ENCODE data around the gene CALHM1. TPM values are rescaled to one million over a fixed set of nuclear protein-coding genes. Genes with fewer than 3 reads are reported as not detected.
"Not testable (repeated sequence)": the region's sequence is repeated elsewhere in the genome, so short reads cannot be mapped to it uniquely, and the experiment has no call there.

CALHM1 gene
- total RNA-seq, 1 donor from 2014 or later: not detected

DNA sequence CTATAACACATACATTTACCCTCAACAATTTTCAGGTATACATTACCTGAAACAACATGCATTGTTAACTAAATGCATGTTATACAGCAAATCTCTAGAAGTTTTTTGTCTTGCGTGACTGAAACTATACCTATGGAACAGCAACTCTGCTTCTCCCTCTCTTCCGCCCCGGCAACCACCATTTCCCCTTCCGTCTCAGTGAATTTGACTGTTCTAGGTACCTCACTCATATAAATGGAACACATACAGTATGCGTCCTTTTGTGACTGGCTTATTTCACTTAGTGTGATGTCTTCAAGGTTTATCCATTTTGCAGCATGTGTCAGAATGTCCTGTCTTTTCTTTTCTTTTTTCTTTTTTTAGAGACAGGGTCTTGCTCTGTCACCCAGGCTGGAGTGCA is 29.1 kb downstream of the CALHM1 start:
- intact Hi-C loops (cut with micrococcal nuclease): no loop called here
- DNase-seq (ENCODE audit: low spot score): peak; percentile 19
- Mint-ChIP-seq H3K9me3 (no peaks in the 10 kb centered on the region), H3K36me3 (ENCODE audit: low read depth) (peaks cover 60% of the 10 kb centered on the region), H3K4me3 (peak overlapping the region; percentile 45), H3K27me3 (ENCODE audit: insufficient read depth) (no peaks in the 10 kb centered on the region), H3K27ac (peak overlapping the region; percentile 37), H3K4me1 (ENCODE audit: low read depth) (peaks cover 53% of the 10 kb centered on the region)

DNA sequence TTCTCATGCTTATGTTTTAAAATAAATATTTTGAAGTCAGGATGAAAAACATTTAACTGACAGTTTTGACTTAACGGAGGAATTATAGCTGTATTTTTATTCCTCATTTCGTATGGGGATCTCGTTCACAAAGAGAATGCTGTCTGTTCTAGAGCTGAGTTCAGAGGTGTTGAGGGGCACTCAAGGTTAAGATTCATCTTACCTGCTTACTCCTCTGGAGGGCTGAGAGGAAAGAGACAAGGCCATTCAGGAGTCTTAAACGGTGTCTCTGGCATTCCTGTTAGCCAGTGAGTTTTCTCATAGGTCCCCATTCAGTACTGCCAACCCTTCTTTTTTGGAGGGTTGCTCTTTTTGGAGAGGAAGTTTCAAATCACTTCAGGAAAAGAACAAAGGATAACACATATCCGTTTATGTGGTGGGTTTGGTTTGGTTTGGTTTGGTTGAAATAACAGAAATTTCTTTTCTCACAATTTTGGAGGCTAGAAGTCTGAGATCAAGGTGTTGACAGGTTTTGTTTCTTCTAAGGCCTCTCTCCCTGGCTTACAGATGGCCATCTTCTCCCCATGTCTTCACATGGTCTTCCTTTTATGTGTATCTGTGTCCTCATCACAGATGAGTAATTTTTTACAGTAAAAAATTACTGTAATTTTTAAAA is 29.6 kb downstream of the CALHM1 start:
- H3K9me3 Mint-ChIP-seq: no peaks in the 10 kb centered on the region
- intact Hi-C loops (cut with micrococcal nuclease): no loop called here

DNA sequence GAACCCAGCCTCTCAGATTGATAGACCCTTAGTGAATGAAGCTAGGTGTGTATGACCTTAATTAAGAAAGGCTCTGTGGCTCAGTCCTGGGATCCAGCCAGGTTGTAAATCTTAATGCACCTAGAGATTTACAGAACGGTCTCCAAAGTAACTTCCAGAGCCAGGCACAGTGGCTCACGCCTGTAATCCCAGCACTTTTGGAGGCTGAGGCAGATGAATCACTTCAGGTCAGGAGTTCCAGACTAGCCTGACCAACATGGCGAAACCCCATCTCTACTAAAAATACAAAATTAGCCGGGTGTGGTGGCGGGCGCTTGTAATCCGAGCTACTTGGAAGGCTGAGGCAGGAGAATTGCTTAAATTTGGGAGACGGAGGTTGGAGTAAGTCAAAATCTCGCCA is 30.8 kb downstream of the CALHM1 start:
- Mint-ChIP-seq H3K27ac (no peak overlapping the region), H3K27me3 (ENCODE audit: insufficient read depth) (no peaks in the 10 kb centered on the region)
- intact Hi-C loops (cut with micrococcal nuclease): no loop called here

More for the DNA sequence above, 29.6 kb downstream of the CALHM1 start:
- peak overlapping the region; percentile 53 for H3K27ac Mint-ChIP-seq
- peaks cover 53% of the 10 kb centered on the region for H3K4me1 Mint-ChIP-seq (ENCODE audit: low read depth)
- H3K27me3 Mint-ChIP-seq (ENCODE audit: insufficient read depth): no peaks in the 10 kb centered on the region
- DNase-seq (ENCODE audit: low spot score): no peak
- H3K4me3 Mint-ChIP-seq: no peak overlapping the region
- H3K36me3 Mint-ChIP-seq (ENCODE audit: low read depth): peaks cover 64% of the 10 kb centered on the region

DNA sequence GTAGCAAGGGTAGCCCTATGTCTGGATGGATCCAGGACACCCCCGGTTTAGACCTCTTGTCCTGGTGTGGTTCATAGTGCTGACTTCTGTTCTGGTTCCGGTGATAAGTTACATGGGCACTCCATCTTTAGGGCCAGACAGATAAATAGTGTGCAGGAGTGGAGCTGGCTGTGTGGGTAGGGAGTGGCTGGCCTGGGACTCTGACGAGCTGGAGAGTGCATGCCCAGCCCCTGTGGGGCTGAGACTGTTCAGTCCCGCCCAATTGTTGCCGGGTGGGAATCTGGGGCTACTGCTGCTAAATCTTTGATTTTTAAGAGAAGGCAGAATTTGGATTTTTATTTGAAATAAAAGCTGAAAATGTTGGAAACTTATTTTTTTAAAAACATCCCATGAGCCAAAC is 35.0 kb downstream of the CALHM1 start:
- H3K4me3 Mint-ChIP-seq: no peak overlapping the region
- peaks cover 65% of the 10 kb centered on the region for H3K36me3 Mint-ChIP-seq (ENCODE audit: low read depth)
- no peaks in the 10 kb centered on the region for H3K9me3 Mint-ChIP-seq
- H3K27ac Mint-ChIP-seq: no peak overlapping the region
- no peak for DNase-seq (ENCODE audit: low spot score)
- peaks cover 19% of the 10 kb centered on the region for H3K4me1 Mint-ChIP-seq (ENCODE audit: low read depth)
- intact Hi-C loops (cut with micrococcal nuclease): no loop called here
- no peaks in the 10 kb centered on the region for H3K27me3 Mint-ChIP-seq (ENCODE audit: insufficient read depth)

More for the DNA sequence above, 30.8 kb downstream of the CALHM1 start:
- Mint-ChIP-seq H3K4me3 (no peak overlapping the region), H3K36me3 (ENCODE audit: low read depth) (peaks cover 70% of the 10 kb centered on the region), H3K9me3 (no peaks in the 10 kb centered on the region), H3K4me1 (ENCODE audit: low read depth) (peaks cover 53% of the 10 kb centered on the region)
- DNase-seq (ENCODE audit: low spot score): no peak

DNA sequence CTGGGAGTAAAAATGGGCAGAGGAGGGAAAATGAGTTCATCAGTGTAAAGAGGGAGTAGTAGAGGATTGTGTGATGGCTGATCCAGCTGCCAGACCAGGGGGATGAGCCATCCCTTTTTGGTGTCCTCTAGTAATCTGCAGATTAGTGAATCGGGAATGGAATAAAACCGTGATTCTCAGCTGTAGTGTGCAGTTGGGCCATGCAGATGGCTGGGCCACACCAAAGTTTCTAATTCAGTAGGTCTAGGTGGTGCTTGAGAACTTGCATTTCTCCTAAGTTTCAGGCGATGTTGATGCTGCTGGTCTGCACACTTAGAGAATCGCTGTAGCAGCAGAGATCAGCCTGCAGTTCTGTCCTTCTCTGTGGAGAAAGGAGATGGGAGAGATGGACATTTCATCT is 39.6 kb downstream of the CALHM1 start:
- no peak overlapping the region for H3K4me3 Mint-ChIP-seq
- H3K27me3 Mint-ChIP-seq (ENCODE audit: insufficient read depth): no peaks in the 10 kb centered on the region
- no peak for DNase-seq (ENCODE audit: low spot score)
- H3K4me1 Mint-ChIP-seq (ENCODE audit: low read depth): peaks cover 10% of the 10 kb centered on the region
- no peak overlapping the region for H3K27ac Mint-ChIP-seq
- intact Hi-C loops (cut with micrococcal nuclease): loop anchor here (10.0 kb wide), 1 partner anchor 146 kb away; no protein-coding TSS in a partner anchor
- peaks cover 69% of the 10 kb centered on the region for H3K36me3 Mint-ChIP-seq (ENCODE audit: low read depth)
- H3K9me3 Mint-ChIP-seq: no peaks in the 10 kb centered on the region

DNA sequence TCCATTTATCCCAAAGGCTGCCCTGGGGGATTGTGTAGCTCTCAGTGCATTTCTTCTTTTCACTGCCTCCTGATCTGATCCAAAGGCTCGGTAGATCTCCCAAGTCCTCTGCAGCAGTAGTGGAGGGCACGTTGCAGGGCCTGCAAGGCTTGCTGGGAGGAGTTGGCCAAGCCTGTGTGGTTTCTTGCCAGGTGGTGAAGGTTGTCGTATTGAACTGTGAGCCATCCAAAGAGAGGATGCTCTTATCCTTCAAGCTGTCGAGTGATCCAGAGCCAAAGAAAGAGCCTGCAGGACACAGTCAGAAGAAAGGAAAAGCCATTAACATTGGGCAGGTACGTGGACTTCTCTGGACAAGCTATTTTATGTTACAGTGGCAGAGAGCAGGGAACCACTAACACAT is 41.1 kb downstream of the CALHM1 start:
- Mint-ChIP-seq H3K4me1 (ENCODE audit: low read depth) (peaks cover 10% of the 10 kb centered on the region), H3K9me3 (no peaks in the 10 kb centered on the region), H3K4me3 (no peak overlapping the region), H3K36me3 (ENCODE audit: low read depth) (peaks cover 68% of the 10 kb centered on the region), H3K27ac (no peak overlapping the region), H3K27me3 (ENCODE audit: insufficient read depth) (no peaks in the 10 kb centered on the region)
- intact Hi-C loops (cut with micrococcal nuclease): loop anchor here (1.0 to 10.0 kb wide), 2 partner anchors 68 to 147 kb away; no protein-coding TSS in a partner anchor
- DNase-seq (ENCODE audit: low spot score): no peak

DNA sequence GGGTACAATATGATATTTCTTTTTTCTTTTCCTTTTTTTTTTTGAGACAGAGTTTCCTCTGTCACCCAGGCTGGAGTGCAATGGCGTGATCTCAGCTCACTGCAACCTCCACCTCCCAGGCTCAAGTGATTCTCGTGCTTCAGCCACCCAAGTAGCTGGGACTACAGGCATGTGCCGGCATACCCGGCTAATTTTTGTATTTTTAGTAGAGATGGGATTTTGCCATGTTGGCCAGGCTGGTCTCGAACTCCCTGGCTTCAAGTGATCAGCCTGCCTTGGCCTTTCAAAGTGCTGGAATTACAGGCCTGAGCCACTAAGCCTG is 41.6 kb downstream of the CALHM1 start:
- H3K27me3 Mint-ChIP-seq (ENCODE audit: insufficient read depth); H3K4me3 Mint-ChIP-seq; DNase-seq (ENCODE audit: low spot score); H3K4me1 Mint-ChIP-seq (ENCODE audit: low read depth); H3K27ac Mint-ChIP-seq; H3K9me3 Mint-ChIP-seq: not testable (repeated sequence)
- H3K36me3 Mint-ChIP-seq (ENCODE audit: low read depth): peaks cover 67% of the 10 kb centered on the region
- intact Hi-C loops (cut with micrococcal nuclease): loop anchor here (1.0 to 10.0 kb wide), 2 partner anchors 68 to 148 kb away; no protein-coding TSS in a partner anchor

DNA sequence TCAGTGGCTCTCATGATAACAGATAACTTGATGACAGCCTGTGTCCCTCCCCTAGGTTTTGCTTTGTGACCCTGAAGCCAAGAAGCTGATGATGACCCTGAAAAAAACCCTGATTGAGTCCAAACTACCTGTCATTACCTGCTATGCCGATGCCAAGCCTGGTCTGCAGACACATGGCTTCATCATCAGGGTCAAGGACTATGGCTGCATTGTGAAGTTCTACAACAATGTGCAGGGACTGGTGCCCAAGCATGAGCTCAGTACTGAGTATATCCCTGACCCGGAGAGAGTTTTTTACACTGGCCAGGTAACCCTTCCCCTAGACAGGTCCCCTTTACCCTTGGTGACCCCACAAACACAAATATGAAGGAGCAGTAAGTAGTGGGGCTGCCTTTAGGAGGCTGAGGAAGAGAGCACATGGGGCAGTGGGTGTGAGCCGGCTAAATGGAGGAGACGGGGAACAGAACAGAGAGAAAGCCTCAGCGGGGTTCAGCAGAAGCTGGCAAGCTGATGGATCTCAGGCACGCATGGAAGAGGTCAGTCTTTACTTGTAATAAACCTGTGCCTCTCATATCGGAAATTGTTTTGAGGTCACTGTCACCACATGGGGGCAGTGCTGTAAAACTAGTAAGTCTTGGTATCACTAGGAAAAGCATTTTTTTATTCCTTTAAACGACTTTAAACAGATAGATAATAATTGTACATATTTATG is 42.1 kb downstream of the CALHM1 start:
- Mint-ChIP-seq H3K9me3 (no peaks in the 10 kb centered on the region), H3K4me1 (ENCODE audit: low read depth) (peaks cover 10% of the 10 kb centered on the region), H3K36me3 (ENCODE audit: low read depth) (peaks cover 66% of the 10 kb centered on the region), H3K27me3 (ENCODE audit: insufficient read depth) (no peaks in the 10 kb centered on the region), H3K4me3 (no peak overlapping the region), H3K27ac (no peak overlapping the region)
- intact Hi-C loops (cut with micrococcal nuclease): loop anchor here (1.0 to 10.0 kb wide), 2 partner anchors 69 to 148 kb away; no protein-coding TSS in a partner anchor
- DNase-seq (ENCODE audit: low spot score): peak; percentile 39

DNA sequence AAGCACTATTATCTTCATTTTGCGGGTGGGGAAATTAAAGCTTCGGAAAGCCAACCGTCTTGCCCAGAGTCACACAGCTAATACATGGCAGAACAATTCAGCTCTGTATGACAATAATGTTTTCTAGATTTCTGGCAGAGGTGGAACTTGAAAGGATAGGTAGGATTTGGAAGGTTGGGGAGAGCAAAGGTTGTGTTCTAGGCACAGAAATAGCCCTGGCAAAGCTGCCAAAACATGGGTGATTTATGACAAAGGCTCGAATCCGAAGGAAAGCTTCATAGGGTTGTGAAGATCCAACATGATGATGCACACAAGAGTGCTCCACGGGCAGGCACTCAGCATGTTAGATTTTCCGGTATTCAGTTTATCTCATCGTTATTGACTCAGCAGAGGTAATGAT is 43.1 kb downstream of the CALHM1 start:
- H3K4me1 Mint-ChIP-seq (ENCODE audit: low read depth): peaks cover 10% of the 10 kb centered on the region
- intact Hi-C loops (cut with micrococcal nuclease): loop anchor here (10.0 kb wide), 1 partner anchor 149 kb away; no protein-coding TSS in a partner anchor
- no peaks in the 10 kb centered on the region for H3K9me3 Mint-ChIP-seq

DNA sequence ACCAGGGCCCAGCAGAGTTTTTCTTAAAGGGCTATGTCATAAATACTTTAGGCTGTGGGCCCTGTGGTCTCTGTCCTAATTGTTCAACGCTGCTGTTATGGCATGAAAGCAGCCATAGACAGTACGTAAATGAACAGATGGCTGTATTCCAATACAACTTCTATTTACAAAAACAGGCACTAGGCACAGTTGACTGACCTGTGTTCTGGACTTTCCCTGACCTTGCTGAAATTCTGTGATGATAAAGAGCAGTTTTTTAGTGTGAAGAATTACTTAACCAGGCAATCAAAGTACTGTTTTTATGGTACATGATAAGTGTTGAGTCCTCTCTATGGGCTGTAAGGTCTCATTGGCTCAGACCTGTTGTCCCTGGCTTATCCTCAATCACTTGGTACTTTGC is 45.1 kb downstream of the CALHM1 start:
- no peak for DNase-seq (ENCODE audit: low spot score)
- peaks cover 10% of the 10 kb centered on the region for H3K4me1 Mint-ChIP-seq (ENCODE audit: low read depth)
- peaks cover 69% of the 10 kb centered on the region for H3K36me3 Mint-ChIP-seq (ENCODE audit: low read depth)
- H3K9me3 Mint-ChIP-seq: no peaks in the 10 kb centered on the region
- H3K4me3 Mint-ChIP-seq: no peak overlapping the region
- no peak overlapping the region for H3K27ac Mint-ChIP-seq
- H3K27me3 Mint-ChIP-seq (ENCODE audit: insufficient read depth): no peaks in the 10 kb centered on the region
- intact Hi-C loops (cut with micrococcal nuclease): loop anchor here (10.0 kb wide), 1 partner anchor 151 kb away; no protein-coding TSS in a partner anchor

More for the DNA sequence above, 43.1 kb downstream of the CALHM1 start:
- Mint-ChIP-seq H3K27me3 (ENCODE audit: insufficient read depth) (no peaks in the 10 kb centered on the region), H3K27ac (no peak overlapping the region), H3K4me3 (no peak overlapping the region), H3K36me3 (ENCODE audit: low read depth) (peaks cover 63% of the 10 kb centered on the region)
- DNase-seq (ENCODE audit: low spot score): no peak

Other genes starting within 250 kb of the CALHM1 start
- not detected in 2 replicates for gene RPEL1, start 213.0 kb downstream of the CALHM1 start, total RNA-seq
- gene INA, start 181.8 kb downstream of the CALHM1 start, total RNA-seq: 1.5 TPM in 2 replicates
- 19.3 and 21.0 TPM in 2 replicates for gene PCGF6, start 107.8 kb downstream of the CALHM1 start, total RNA-seq
- gene TAF5, start 90.9 kb downstream of the CALHM1 start, total RNA-seq: 10.4 and 11.0 TPM in 2 replicates
- gene ATP5MK, start 62.4 kb downstream of the CALHM1 start, total RNA-seq: 480 and 483 TPM in 2 replicates
- gene PDCD11, start 62.3 kb downstream of the CALHM1 start, total RNA-seq: 98.4 and 99.0 TPM in 2 replicates
- 18.6 and 19.1 TPM in 2 replicates for gene CALHM2, start 6.5 kb downstream of the CALHM1 start, total RNA-seq
- gene CALHM3, start 20.3 kb upstream of the CALHM1 start, total RNA-seq: not detected in 2 replicates
- gene NEURL1, start 34.8 kb upstream of the CALHM1 start, total RNA-seq: 3.4 and 3.6 TPM in 2 replicates

Data from activated T-helper 1 cell treated with anti-CD3 and anti-CD28 coated beads, Interleukin-12 subunit alpha, Interleukin-12 subunit beta, Interleukin-2, Interleukin-4 antibody, amounts not matched to agents 30 ng/mL and 10 ng/mL and 1 ng/mL, durations not matched to agents 14 hours and 24 hours and 36 hours (primary cell).